ENCODE data around the gene ERC1.
A peak's percentile ranks its signal among the peaks of the same experiment; 100 is the strongest.
"Not testable (repeated sequence)": the region's sequence is repeated elsewhere in the genome, so short reads cannot be mapped to it uniquely, and the experiment has no call there.

Gene ERC1

DNA sequence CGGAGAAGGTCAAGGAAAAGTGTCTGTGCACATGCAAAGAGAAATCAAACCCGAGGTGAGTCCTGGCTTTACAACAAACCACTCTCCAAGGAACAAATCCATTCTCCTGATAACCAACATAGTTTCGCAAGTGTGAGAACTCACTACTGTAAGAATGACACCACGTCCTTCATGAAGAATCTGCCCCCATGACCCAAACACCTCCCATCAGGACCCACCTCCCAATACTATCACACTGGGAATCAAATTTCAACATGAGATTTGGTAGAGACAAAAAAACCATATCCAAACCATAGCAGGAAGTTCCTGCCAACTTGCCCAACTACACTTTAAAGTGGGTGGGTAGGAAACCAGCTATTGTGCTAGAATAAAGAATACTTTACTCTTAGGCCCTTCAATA lies 2.4 kb upstream of the ERC1 start:
- no peak for DNase-seq

DNA sequence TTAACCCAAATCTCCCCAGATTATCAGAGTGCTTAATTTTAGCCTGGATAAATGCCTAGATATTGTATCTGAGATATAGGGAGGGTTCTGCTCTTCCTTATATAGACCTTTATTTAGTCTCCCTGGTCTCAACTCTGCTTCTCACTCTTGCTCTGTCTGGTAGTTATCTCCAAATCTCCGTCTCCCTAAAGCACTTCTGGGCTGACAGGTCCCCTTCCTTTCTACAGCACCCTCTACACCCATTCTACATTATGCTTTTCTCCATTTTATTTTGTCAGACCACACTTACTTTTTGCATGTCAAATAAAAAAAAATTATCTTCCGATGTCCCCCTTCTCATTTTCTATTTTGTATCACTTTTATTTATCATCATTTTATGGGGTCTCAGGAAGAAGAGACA lies 2.0 kb upstream of the ERC1 start:
- no peak for DNase-seq

DNA sequence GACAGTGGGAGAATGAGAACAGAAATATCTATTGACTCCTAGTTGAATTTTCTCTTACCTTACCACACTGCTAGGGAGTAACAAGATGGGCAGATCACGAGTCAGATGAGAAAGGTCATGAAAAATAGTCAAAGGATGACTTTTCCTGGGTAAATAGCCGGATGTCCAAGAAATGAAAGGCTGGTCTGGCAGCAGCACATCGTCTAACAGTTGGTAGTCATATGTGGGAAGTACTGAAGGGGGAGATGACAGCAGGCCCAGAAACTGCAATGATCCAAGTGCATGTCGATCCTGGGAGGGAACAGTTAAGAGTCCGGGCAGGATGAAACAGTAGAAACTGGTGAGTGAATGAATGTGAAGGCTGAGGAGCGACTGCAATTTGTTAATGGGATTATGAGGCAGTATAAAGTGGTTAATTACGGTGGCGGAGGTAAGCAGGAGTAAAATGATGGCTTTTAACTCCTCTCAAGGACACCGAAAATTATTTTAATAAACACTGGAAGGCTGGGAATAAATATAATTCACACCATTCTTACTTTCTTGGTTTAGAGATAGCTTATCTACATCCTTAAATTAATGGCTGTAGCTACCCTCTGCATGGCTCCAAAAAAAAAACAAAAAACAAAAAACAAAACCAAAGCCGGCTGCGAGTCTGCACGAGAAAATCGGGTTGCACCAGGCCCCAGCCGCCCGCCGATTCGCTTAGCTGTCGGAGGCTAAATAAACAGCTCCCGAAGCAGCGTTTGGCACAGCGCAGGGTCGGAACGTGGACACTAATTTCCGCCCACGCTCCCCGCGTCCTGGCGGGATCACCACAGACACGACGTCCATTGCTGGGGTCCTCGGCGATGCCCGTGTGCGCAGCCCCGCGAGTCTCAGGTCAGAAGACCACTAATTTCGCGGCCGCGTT lies 1.0 kb upstream of the ERC1 start:
- peak; percentile 58 to 69 for DNase-seq

DNA sequence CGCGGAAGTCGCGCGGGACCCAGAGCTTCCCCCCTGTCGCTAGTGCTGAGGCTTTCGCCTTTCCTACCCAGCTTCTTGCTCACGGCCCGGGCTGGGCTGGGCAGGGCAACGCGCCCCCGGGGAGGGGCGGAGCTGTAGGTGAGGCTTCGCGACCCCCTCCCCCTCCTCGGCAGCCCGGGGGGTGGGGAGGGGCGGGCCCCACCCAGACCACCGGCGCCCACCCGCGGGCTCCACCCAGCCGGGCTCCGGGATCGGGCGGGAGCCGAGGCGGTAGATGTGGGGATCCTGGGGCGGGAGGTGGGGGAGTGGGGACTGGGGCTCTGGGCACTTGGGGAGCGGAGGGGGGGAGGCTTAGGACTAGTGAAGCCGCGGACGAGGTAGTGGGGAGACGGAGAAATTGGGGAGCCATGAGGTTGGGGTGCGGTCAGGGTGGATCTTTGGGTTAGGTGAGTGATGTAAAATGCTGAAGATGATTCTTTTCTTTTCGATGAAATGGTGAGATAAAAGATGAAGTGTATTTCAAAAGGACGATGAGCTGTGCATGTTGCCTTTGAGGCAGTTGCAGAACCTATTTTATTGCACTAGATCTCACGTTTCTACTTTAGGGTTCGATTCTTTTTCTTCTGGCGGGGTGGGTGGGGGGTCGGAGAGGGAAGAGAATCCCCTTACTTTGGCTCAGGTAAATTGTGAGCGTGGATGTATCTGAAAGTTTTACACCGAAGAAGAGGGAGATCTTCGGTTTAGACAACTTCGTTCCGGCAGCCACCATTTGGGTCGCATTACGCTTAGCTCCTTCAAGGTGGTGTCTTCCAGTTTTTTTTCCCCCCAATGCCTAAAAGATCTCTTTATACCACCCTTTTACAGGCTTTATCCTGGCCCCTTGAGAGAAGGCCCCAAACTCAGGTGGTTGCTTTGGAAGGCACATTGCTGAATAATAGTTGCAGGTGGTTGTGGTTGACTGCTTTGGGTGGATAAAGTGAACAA lies 619 bp downstream of the ERC1 start:
- no peak for DNase-seq

DNA sequence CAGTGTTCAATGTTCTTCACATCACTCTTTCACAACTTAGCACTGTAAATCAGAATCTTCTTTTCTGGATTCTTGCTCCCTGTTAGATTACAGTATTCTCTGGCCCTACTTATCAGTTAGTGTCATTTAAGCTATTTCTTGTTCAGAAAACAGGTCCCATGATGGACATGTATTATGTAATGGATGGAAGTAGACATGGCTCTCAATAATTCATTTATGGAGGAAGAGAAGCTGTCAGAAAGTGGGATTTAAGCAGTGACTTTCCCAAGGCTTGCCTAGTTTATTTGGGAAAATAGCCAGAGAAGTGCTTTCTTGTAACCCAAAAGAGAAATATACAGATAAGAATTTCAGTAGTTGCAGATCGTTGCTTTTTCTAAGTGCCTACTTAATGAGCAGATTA lies 1.6 kb downstream of the ERC1 start:
- no peak for DNase-seq

DNA sequence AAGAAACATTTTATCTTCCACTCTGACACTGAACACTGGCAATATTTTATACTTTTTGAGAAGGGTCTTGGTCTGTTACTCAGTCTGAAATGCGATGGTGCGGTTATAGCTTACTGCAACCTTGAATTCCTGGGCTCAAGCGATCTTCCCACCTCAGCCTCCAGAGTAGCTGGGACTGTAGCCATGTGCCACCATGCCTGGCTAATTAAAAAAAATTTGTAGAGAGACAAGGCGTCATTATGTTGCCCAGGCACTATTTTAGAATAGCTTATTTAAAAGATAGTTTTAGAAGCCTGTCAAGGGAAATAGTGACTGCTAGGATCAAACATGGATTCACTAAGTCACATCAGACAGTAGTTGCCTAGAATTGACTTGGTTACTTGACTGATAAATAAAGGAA lies 5.9 kb downstream of the ERC1 start:
- DNase-seq = no peak

DNA sequence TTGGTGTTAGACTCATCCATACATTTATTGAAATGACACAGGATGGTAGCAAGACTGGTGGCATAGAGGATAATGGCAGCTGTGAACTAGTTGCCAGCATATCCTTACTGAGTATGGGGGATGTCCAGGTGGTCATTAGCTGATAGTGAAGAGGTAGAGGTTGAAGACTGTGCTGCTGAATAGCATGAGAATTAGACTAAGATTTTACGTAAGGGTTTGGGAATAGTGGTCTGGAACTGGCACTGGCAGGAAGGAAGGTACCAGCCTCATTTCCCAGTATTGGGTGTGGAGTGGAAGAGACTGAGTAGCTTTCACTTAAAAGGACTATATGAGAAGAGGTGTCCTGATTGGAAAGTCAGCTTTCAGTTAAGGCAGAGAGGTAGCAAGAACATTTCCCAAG lies 6.5 kb downstream of the ERC1 start:
- no peak for DNase-seq

DNA sequence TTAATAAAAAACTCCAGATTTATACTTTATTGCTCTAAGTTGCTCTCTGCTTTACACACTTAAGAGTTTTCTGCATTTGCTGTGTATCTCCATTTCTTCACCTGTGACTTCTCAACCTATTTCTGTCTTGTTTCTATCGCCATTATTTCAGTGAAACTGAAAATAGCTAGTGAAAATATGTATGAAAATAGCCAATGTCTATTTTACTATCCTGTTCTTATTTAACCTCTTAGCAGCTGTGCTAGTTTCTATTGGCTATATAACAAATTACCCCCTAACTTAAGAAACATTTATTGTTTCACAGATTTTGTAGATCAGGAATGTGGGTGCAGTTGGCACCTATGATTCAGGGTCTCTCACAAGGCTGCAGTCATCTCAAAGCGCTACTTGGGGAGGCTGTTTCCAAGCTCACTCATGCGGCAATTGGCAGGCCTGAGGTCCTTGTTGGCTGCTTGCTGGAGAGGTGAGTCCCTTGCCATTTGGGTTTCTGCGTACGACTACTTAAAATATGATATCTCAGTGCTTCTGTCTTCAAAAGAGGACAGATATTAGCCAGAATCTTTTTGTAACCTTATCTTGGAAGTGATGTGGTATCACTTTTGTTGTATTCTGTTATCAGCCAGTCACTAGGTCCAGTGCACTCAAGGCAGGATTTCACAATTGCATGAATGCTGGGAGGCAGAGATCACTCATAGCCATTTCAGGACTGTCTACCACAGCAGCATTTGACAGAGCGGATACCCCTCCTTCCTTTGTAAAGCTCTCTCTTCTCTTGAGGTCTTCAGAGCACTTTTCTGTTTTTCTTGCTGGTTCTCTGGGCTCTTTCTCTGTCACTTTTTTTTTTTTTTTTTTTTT lies 7.2 kb downstream of the ERC1 start:
- no peak for DNase-seq

DNA sequence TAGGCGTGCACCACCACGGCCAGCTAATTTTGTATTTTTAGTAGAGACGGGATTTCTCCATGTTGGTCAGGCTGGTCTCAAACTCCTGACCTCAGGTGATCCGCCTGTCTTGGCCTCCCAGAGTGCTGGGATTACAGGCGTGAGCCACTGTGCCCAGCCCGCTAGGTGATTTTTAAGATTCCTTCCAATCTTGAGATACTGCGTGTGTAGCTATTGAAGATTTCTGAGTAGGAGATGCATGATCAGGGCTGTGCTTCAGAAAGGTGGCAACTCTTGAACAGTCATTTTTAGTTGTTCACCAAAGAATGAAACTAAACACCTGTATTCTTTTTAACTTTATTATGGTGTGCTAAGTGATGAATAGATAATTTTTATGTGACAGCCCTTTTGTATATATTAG lies 8.7 kb downstream of the ERC1 start:
- not testable (repeated sequence) for DNase-seq

DNA sequence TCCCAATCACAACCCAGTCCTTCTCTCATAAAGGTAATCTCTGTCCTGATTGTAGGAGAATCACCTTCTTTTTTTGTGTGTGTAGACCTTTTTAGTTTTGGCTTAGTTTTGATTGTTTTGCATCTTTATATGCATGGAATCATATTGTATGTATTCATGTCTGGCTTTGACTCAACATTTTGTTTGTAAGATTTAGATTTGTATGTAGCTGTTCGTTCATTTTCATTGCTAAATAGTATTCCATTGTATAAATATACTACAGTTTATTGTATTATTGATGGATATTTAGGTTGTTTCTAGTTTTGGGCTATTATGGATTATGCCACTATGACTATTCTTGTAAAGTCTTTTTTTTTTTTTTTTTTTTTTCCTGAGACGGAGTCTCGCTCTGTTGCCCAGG lies 10.5 kb downstream of the ERC1 start:
- DNase-seq = no peak

DNA sequence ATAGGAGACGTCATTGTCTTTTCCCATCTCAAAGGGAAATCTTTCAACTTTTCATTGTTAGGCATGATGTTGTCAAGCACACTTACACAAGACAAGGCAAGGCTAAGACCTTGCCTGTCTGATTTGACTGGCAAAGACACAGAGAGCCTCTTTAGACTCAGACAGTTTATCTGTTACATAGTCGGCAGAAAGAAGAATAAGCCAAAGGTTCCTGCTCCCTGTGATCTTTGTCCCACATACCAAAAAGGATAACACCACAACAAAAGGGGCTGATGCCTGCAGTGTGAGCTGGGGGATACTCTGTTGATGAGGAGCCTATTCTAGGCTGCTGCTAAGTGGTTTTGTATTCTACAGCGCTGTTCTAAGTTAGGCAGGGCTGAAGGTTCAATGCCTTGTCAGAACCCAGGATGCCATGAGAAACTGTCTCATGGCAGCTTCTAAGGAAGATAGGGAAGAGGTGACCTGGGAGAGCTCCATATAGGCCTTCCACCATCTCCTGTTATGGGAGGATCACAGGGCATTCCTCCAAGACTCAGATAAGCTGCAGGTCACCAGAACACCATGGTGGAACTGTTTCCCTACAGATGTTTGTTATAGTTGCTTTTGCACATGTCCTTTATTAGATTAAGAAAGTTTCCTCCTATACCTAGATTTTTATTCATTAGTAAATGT lies 12.7 kb downstream of the ERC1 start:
- no peak for DNase-seq

DNA sequence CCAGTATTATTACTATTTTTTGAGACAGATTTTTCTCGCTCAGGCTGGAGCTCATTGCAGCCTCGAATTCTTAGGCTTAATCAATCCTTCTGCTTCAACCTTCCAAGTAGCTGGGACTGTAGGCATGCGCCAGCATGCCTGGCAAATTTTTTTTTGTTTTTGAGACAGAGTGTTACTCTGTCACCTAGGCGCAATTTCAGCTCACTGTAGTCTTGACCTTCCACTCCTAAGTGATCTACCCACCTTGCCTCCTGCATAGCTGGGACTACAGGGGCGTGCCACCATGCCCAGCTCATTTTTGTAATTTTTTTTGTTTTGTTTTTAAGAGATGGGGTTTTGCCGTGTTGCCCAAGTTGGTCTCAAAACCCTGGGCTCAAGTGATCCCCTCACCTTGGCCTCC lies 15.2 kb downstream of the ERC1 start:
- DNase-seq = no peak

DNA sequence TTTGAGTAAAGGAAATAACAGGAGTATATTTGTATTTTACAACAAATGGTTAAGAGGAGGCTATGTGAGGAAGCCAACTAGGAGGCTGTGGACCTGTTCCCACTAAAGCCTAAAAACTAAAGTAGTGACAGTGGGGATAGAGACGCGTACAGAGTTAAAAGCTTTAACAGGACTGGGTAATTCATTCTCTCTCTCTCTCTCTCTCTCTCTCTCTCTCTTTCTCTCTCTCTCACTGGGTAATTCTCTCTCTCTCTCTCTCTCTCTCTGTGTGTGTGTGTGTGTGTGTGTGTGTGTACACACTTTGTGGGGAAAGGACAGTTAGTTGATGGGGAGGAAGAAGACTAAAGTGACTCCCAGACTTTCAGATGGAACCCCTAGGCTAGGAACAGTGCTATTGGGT lies 16.3 kb downstream of the ERC1 start:
- no peak for DNase-seq

DNA sequence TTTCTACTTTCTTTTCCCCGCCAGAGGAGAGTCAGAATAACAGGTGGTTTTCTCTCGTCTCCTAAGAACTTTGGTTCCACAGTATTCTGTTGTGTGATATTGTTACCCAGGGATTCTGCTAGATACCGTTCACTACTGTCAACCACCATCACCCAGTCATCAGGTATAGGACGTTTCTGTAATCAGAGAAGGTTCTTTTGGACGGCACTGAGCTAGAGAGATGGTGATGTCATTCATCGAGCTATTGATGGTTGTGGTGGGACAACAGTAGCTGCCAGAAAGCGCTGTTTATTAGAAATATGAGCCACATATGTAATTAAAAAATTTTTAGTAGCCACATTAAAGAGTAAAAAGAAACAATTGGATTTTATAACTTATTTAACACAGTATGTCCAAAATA lies 17.0 kb downstream of the ERC1 start:
- DNase-seq = no peak

DNA sequence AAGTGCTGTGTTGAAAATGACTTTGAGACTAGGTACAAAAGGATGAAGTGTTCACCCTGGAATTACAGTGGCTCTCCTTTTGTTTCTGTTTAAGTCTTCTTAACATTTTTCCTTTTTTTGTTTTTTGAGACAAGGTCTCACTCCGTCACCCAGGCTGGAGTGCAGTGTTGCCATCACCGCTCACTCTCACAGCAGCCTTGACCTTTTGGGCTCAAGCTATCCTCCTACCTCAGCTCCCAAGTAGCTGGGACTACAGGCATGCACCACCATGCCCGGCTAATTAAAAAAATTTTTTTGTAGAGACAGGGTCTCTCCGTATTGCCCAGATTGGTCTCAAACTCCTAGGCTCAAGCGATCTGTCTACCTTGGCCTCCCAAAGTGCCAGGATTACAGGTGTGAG lies 20.1 kb downstream of the ERC1 start:
- no peak for DNase-seq

DNA sequence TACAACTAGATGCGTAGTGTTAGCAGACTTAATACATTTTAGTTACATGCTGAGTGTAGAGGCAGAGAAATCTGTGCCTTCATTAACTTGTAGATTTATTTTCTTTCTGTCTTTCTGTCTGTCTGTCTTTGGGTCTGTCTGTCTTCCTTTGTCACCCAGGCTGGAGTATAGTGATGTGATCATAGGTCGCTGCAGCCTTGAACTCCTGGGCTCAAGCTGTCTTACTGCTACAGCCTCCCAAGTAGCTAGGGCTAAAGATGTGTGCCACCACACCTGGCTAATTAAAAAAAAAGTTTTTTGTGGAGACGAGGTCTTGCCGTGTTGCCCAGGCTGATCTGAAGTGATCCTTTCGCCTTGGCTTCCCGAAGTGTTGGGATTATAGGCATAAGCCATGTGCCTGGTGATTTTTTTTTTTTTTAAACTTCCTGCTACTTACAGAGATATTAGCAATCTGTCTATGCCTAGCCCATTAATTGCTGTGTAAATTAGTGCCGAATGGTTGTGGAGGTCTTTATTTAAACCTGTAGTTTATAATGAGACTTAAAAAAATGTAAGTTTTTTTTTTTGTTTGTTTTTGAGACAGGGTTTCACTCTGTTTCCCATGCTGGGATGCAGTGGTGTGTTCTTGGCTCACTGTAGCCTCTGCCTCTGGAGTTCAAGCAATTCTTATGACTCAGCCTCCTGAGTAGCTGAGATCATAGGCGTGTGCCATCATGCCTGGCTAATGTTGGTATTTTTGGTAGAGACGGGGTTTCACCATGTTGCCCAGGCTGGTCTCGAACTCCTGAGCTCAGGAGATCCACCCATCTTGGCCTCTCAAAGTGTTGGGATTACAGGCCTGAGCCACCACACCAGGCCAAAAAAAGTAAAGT lies 22.8 kb downstream of the ERC1 start:
- no peak for DNase-seq

DNA sequence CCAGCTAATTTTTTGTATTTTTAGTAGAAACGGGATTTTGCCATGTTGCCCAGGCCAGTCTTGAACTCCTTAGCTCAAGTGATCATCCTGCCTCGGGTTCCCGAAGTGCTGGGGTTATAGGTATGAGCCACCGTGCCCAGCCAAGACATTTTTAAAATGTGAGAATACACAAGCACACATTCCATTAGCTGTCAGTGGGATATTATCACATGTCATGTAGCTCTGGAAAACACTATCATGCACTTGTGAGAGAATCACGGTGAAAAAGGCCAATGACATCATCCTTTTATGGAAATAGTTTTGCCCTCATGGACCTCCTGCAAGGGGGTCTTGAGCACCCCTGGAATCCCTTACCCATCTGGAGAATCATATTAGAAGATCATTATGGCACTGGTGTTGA lies 28.3 kb downstream of the ERC1 start:
- DNase-seq = no peak

DNA sequence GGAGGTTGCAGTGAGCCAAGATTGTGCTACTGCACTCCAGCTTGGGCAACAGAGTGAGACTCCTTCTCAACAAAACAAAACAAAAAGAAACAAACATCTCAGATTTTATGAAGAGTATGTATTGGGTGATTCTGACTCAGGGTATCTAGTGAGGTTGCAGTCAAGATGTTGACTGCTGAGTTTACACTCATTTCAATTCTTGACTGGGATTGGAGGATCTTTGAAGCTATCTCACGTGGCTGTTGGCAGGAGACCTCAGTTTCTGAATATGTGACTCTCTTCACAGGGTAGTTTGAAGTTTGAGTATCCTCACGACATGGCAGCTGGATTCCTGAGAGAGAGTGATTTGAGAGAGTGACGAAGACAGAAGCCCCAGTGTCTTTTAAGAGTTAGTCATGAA lies 29.4 kb downstream of the ERC1 start:
- DNase-seq = no peak

DNA sequence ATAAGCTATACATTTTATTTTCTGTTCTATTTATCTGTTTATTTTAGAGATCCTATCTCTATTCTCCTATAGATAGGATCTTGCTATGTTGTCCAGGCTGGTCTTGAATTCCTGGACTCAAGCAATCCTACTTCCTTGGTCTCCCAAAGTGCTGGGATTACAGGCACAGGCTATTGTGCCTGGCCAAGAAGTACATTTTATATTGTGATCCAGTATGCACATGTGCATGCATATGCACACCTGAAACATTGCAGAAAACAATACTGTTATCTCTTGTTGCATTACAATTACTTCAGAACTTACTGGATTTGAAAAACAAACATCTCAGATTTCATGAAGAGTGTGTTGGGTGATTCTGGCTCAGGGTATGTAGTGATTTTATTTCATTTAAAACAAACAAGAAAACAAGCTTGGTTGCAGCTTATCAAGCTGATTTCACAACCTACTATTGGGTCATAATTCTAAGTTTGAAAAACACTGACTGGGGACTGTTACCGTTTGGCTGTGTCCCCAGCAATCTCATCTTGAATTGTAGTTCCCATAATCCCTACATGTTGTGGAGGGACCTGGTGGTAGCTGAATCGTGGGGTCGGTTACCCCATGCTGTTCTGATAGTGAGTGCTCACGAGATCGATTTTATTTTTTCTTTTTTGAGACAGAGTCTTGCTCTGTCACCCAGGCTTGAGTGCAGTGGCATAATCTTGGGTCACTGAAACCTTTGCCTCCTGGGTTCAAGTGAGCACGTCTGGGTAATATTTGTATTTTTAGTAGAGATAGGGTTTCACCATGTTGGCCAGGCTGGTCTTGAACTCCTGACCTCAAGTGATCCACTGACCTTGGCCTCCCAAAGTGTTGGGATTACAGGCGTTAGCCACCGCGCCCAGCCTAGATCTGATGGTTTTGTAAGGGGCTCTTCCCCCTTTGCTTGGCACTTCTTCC lies 31.3 kb downstream of the ERC1 start:
- no peak for DNase-seq

DNA sequence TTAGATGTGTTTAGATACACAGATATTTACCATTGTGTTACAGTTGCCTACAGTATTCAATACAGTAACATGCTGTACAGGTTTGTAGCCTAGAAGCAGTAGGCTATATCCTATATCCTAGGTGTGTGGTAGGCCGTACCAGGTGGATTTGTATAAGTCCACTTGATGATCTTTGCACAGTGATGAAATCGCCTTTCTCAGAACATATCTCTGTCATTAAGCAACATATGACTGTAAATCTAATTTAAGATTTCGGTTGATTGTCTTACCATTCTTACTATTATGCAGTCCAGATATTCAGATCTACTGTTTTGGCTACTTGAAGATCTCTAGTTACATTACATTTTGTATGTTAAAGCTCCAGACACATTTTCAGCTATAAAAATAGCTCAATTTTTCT lies 39.8 kb downstream of the ERC1 start:
- DNase-seq = no peak
